ENCODE results near the gene HNF1A.
A peak's percentile ranks its signal among the peaks of the same experiment; 100 is the strongest.

The HNF1A gene

GRCh38 chr12:120989687-120990086 lies 11.3 kb downstream of the HNF1A start:
- Histone ChIP-seq H3K4me1 (ENCODE audit: insufficient read depth, low read length) (no peaks in the 10 kb centered on the region), H3K9ac (ENCODE audit: low read depth, low read length) (no peak overlapping the region), H3K9me3 (ENCODE audit: control insufficient read depth, insufficient read depth, low read length) (no peaks in the 10 kb centered on the region), H3K36me3 (ENCODE audit: insufficient read depth, low read length) (no peaks in the 10 kb centered on the region)

GRCh38 chr12:120990487-120991055 lies 12.2 kb downstream of the HNF1A start:
- Histone ChIP-seq H3K4me1 (ENCODE audit: insufficient read depth, low read length) (no peaks in the 10 kb centered on the region), H3K36me3 (ENCODE audit: insufficient read depth, low read length) (no peaks in the 10 kb centered on the region), H3K9ac (ENCODE audit: low read depth, low read length) (no peak overlapping the region), H3K9me3 (ENCODE audit: control insufficient read depth, insufficient read depth, low read length) (no peaks in the 10 kb centered on the region)

- Histone ChIP-seq H3K9ac (ENCODE audit: low read depth, low read length) (no peak overlapping the region), H3K9me3 (ENCODE audit: control insufficient read depth, insufficient read depth, low read length) (no peaks in the 10 kb centered on the region), H3K36me3 (ENCODE audit: insufficient read depth, low read length) (no peaks in the 10 kb centered on the region), H3K4me1 (ENCODE audit: insufficient read depth, low read length) (no peaks in the 10 kb centered on the region)
Observed at GRCh38 chr12:120991965-120992364, 13.6 kb downstream of the HNF1A start.

GRCh38 chr12:120992989-120993388 lies 14.6 kb downstream of the HNF1A start:
- Histone ChIP-seq H3K36me3 (ENCODE audit: insufficient read depth, low read length) (no peaks in the 10 kb centered on the region), H3K9ac (ENCODE audit: low read depth, low read length) (no peak overlapping the region), H3K9me3 (ENCODE audit: control insufficient read depth, insufficient read depth, low read length) (no peaks in the 10 kb centered on the region), H3K4me1 (ENCODE audit: insufficient read depth, low read length) (no peaks in the 10 kb centered on the region)

GRCh38 chr12:120993496-120993895 lies 15.2 kb downstream of the HNF1A start:
- H3K9ac ChIP-seq (ENCODE audit: low read depth, low read length) = no peak overlapping the region
- H3K36me3 ChIP-seq (ENCODE audit: insufficient read depth, low read length) = no peaks in the 10 kb centered on the region
- no peaks in the 10 kb centered on the region for H3K9me3 ChIP-seq (ENCODE audit: control insufficient read depth, insufficient read depth, low read length)
- no peaks in the 10 kb centered on the region for H3K4me1 ChIP-seq (ENCODE audit: insufficient read depth, low read length)

- Histone ChIP-seq H3K9me3 (ENCODE audit: control insufficient read depth, insufficient read depth, low read length) (no peaks in the 10 kb centered on the region), H3K36me3 (ENCODE audit: insufficient read depth, low read length) (no peaks in the 10 kb centered on the region), H3K4me1 (ENCODE audit: insufficient read depth, low read length) (no peaks in the 10 kb centered on the region), H3K9ac (ENCODE audit: low read depth, low read length) (no peak overlapping the region)
Observed at GRCh38 chr12:120994059-120994458, 15.7 kb downstream of the HNF1A start.

GRCh38 chr12:120994589-120995337 lies 16.4 kb downstream of the HNF1A start:
- H3K9ac ChIP-seq (ENCODE audit: low read depth, low read length) = no peak overlapping the region
- H3K36me3 ChIP-seq (ENCODE audit: insufficient read depth, low read length) = no peaks in the 10 kb centered on the region
- H3K4me1 ChIP-seq (ENCODE audit: insufficient read depth, low read length) = no peaks in the 10 kb centered on the region
- no peaks in the 10 kb centered on the region for H3K9me3 ChIP-seq (ENCODE audit: control insufficient read depth, insufficient read depth, low read length)

GRCh38 chr12:120996133-120996746 lies 17.9 kb downstream of the HNF1A start:
- Histone ChIP-seq H3K4me1 (ENCODE audit: insufficient read depth, low read length) (no peaks in the 10 kb centered on the region), H3K9ac (ENCODE audit: low read depth, low read length) (no peak overlapping the region), H3K36me3 (ENCODE audit: insufficient read depth, low read length) (no peaks in the 10 kb centered on the region), H3K9me3 (ENCODE audit: control insufficient read depth, insufficient read depth, low read length) (no peaks in the 10 kb centered on the region)

GRCh38 chr12:120997448-120997847 lies 19.1 kb downstream of the HNF1A start:
- H3K36me3 ChIP-seq (ENCODE audit: insufficient read depth, low read length) = no peaks in the 10 kb centered on the region
- no peaks in the 10 kb centered on the region for H3K4me1 ChIP-seq (ENCODE audit: insufficient read depth, low read length)
- H3K9me3 ChIP-seq (ENCODE audit: control insufficient read depth, insufficient read depth, low read length) = no peaks in the 10 kb centered on the region
- no peak overlapping the region for H3K9ac ChIP-seq (ENCODE audit: low read depth, low read length)

GRCh38 chr12:120998435-120998834 lies 20.1 kb downstream of the HNF1A start:
- Histone ChIP-seq H3K4me1 (ENCODE audit: insufficient read depth, low read length) (no peaks in the 10 kb centered on the region), H3K9me3 (ENCODE audit: control insufficient read depth, insufficient read depth, low read length) (no peaks in the 10 kb centered on the region), H3K36me3 (ENCODE audit: insufficient read depth, low read length) (peaks cover 3% of the 10 kb centered on the region), H3K9ac (ENCODE audit: low read depth, low read length) (no peak overlapping the region)

- Histone ChIP-seq H3K4me1 (ENCODE audit: insufficient read depth, low read length) (no peaks in the 10 kb centered on the region), H3K9me3 (ENCODE audit: control insufficient read depth, insufficient read depth, low read length) (no peaks in the 10 kb centered on the region), H3K9ac (ENCODE audit: low read depth, low read length) (peak overlapping the region; percentile 9; the same call in 1 of the 2 replicates), H3K36me3 (ENCODE audit: insufficient read depth, low read length) (peaks cover 12% of the 10 kb centered on the region)
Observed at GRCh38 chr12:120999191-121000120, 21.1 kb downstream of the HNF1A start.

- Histone ChIP-seq H3K4me1 (ENCODE audit: insufficient read depth, low read length) (no peaks in the 10 kb centered on the region), H3K9ac (ENCODE audit: low read depth, low read length) (no peak overlapping the region), H3K9me3 (ENCODE audit: control insufficient read depth, insufficient read depth, low read length) (no peaks in the 10 kb centered on the region), H3K36me3 (ENCODE audit: insufficient read depth, low read length) (peaks cover 12% of the 10 kb centered on the region)
Observed at GRCh38 chr12:121000530-121000929, 22.2 kb downstream of the HNF1A start.

GRCh38 chr12:121001060-121001459 lies 22.7 kb downstream of the HNF1A start:
- Histone ChIP-seq H3K4me1 (ENCODE audit: insufficient read depth, low read length) (no peaks in the 10 kb centered on the region), H3K36me3 (ENCODE audit: insufficient read depth, low read length) (peaks cover 12% of the 10 kb centered on the region), H3K9me3 (ENCODE audit: control insufficient read depth, insufficient read depth, low read length) (no peaks in the 10 kb centered on the region), H3K9ac (ENCODE audit: low read depth, low read length) (no peak overlapping the region)

GRCh38 chr12:121001841-121002483 lies 23.6 kb downstream of the HNF1A start:
- no peaks in the 10 kb centered on the region for H3K9me3 ChIP-seq (ENCODE audit: control insufficient read depth, insufficient read depth, low read length)
- H3K9ac ChIP-seq (ENCODE audit: low read depth, low read length) = no peak overlapping the region
- peaks cover 12% of the 10 kb centered on the region for H3K36me3 ChIP-seq (ENCODE audit: insufficient read depth, low read length)
- no peaks in the 10 kb centered on the region for H3K4me1 ChIP-seq (ENCODE audit: insufficient read depth, low read length)
